Suprapubic skin (tissue), 3 donors: ENCODE measurements around the gene CD180.

Experiments used
- POLR2A ChIP-seq, 2 donors: fragments of 450-650 bp; IDR thresholded peaks; one replicate each; pipeline ENCODE4 v1.6.1; 2017; ENCODE audit warnings: antibody characterized with exemption in 2 of 2, mild to moderate bottlenecking in 2 of 2, moderate library complexity in 2 of 2
- TF ChIP-seq, protein P1 (sequence below), 2 donors: fragments of 200-600 bp in 1 of 2; fragments of 450-650 bp in 1 of 2; sonication (generic) in 1 of 2; IDR thresholded peaks; one replicate each; pipeline ENCODE4 v1.5.1; 2016 to 2019; ENCODE audit warnings: antibody characterized with exemption in 2 of 2, mild to moderate bottlenecking in 1 of 2, moderate library complexity in 1 of 2

DNA sequence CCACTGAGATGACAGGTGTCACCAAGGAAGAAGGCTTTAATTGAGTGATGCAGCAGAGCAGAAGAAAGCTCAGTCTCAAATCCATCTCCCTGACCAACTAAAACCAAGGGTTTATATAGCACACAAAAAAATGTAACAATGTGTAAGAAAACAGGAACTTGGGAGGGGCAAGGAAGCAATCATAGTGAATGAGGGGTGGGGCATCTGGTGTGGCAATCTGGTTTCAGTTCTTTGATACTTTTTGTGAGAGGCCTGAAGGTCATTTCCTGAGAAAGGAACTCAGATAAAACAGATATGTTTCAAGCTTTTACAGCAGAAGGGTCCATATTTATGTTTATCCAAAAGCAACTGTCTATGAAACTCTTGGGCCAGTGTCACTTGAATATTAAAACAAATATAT is 19.7 kb downstream of the CD180 start:
- TF ChIP-seq, protein P1, sequence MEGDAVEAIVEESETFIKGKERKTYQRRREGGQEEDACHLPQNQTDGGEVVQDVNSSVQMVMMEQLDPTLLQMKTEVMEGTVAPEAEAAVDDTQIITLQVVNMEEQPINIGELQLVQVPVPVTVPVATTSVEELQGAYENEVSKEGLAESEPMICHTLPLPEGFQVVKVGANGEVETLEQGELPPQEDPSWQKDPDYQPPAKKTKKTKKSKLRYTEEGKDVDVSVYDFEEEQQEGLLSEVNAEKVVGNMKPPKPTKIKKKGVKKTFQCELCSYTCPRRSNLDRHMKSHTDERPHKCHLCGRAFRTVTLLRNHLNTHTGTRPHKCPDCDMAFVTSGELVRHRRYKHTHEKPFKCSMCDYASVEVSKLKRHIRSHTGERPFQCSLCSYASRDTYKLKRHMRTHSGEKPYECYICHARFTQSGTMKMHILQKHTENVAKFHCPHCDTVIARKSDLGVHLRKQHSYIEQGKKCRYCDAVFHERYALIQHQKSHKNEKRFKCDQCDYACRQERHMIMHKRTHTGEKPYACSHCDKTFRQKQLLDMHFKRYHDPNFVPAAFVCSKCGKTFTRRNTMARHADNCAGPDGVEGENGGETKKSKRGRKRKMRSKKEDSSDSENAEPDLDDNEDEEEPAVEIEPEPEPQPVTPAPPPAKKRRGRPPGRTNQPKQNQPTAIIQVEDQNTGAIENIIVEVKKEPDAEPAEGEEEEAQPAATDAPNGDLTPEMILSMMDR (IDR thresholded peaks at IDR 0.05), result no peak
- no peak for TF ChIP-seq POLR2A (IDR thresholded peaks at IDR 0.05)
